ENCODE measurements around the gene KNSTRN.

The KNSTRN gene

GRCh38 chr15:40435023-40435709 is 52.6 kb downstream of the KNSTRN start:
- DNase-seq (ENCODE audit: low spot score): no peak

- no peak for DNase-seq (ENCODE audit: low spot score)
These were observed 53.2 kb downstream of the KNSTRN start for GRCh38 chr15:40435710-40436089.

GRCh38 chr15:40436116-40436891 is 53.8 kb downstream of the KNSTRN start:
- no peak for DNase-seq (ENCODE audit: low spot score)

- no peak for DNase-seq (ENCODE audit: low spot score)
These were observed 54.6 kb downstream of the KNSTRN start for GRCh38 chr15:40436892-40437751.

- DNase-seq (ENCODE audit: low spot score): no peak
These were observed 55.5 kb downstream of the KNSTRN start for GRCh38 chr15:40437752-40438687.

GRCh38 chr15:40438712-40439111 is 56.2 kb downstream of the KNSTRN start:
- DNase-seq (ENCODE audit: low spot score): no peak

GRCh38 chr15:40439461-40439959 is 57.0 kb downstream of the KNSTRN start:
- no peak for DNase-seq (ENCODE audit: low spot score)

GRCh38 chr15:40439960-40440742 is 57.6 kb downstream of the KNSTRN start:
- DNase-seq (ENCODE audit: low spot score): no peak

- DNase-seq (ENCODE audit: low spot score): peak; percentile 96
These were observed 58.4 kb downstream of the KNSTRN start, which contains the start of gene BAHD1 for GRCh38 chr15:40440743-40441564. BAHD1 (plus strand) TSS chr15:40440953; CDS start chr15:40458465, 17,512 bp downstream.

GRCh38 chr15:40441565-40442531 is 59.3 kb downstream of the KNSTRN start:
- no peak for DNase-seq (ENCODE audit: low spot score)

- no peak for DNase-seq (ENCODE audit: low spot score)
These were observed 60.7 kb downstream of the KNSTRN start for GRCh38 chr15:40443255-40443654.

- DNase-seq (ENCODE audit: low spot score): no peak
These were observed 61.3 kb downstream of the KNSTRN start for GRCh38 chr15:40443846-40444245.
